T47D (cell line): ENCODE data around the gene CREBRF.
"Not testable (repeated sequence)": the region's sequence is repeated elsewhere in the genome, so short reads cannot be mapped to it uniquely, and the experiment has no call there.

Experiments used
- DNase-seq, 2 experiments: peaks; one replicate each; pipeline versions ENCODE4 v3.0.0 to v3.0.0-alpha.2; 2011 to 2012; ENCODE audit warnings: low read depth in 1 of 2, low spot score in 1 of 2
- JUND ChIP-seq: IDR thresholded peaks from 2 replicates; pipeline ENCODE4 v1.6.1; 2012; ENCODE audit warnings: low read depth
- in situ Hi-C: cut with HindIII; loops from 2 replicates; pipeline ENCODE4 v1.10.0; 2016; ENCODE audit warnings: low sequenced_read_pairs, low pct_unique_long_range_greater_than_20kb

CREBRF gene

DNA sequence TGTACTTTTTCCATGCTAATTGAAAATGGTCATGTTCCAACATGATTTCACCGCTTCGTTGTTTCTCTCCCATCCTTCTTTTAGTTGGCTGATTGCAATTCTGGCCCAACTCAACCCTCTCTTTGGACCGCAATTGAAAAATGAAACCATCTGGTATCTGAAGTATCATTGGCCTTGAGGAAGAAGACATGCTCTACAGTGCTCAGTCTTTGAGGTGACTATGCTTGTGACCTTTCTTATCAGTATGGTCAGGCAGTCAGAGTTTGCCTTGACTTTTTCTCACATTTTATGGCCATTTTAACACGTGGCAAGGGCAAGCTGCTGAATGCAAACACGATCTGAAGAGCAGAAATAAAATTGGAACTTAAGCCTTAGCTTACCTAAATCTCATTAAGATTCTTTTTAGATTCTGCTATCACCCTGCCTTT is 36.0 kb upstream of the CREBRF start:
- in situ Hi-C loops = no loop called here
- DNase-seq = no peak
- no peak for TF ChIP-seq JUND

DNA sequence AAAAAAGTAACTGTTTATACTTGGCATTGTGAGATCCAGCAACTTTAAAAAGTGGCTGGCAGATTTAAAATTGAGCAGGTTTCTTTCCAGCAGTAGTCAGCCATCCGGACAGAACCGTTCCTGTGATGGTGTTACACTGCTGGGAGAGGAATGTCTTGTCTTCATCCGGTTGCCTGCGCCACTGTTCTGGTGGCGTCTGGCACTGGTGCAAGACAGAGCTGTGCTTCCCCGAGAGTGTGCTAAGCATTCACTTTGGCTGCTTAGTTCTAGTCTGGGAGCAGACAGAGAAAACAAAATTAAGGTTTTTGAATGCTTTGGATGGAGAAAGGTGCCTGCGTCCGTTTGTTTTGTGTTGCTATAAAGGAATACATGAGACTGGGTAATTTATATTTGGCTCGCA is 35.5 kb upstream of the CREBRF start:
- TF ChIP-seq JUND = no peak
- DNase-seq = no peak
- in situ Hi-C loops = no loop called here

DNA sequence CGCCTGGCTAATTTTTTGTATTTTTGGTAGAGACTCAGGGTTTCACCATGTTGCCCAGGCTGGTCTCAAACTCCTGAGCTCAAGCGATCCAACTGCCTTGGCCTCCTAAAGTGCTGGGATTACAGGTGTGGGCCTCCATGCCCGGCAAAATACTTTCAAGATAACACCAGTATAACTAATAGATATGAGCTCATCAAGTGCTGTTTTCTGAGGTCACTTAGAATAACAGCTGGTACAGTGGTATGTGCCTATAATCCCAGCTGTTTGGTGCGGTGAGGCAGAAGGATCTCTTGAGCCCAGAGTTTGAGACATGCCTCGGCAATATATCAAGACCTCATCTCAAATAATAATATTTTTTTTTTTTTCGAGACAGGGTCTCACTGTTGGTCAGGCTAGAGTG is 30.5 kb upstream of the CREBRF start:
- in situ Hi-C loops = no loop called here
- no peak for DNase-seq
- no peak for TF ChIP-seq JUND

DNA sequence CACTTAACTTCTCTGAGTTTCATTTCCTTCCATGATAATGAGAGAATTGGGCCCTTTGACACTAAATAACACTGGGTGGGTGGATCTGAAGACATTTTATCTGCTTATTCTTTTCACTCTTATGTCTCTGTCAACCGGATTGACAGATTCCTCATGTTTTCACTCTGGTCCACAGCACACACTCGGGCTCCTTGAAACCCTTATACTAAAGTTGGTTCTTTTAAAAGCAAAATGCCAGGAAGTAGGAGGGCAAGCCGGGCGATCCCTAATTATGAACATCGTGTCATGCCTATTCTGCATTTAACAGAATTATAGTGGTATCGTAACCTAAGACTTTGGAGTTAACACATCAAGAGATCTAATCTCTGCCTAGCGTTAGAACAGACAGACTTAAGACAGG is 28.2 kb upstream of the CREBRF start:
- no peak for TF ChIP-seq JUND
- in situ Hi-C loops = no loop called here
- DNase-seq = no peak

DNA sequence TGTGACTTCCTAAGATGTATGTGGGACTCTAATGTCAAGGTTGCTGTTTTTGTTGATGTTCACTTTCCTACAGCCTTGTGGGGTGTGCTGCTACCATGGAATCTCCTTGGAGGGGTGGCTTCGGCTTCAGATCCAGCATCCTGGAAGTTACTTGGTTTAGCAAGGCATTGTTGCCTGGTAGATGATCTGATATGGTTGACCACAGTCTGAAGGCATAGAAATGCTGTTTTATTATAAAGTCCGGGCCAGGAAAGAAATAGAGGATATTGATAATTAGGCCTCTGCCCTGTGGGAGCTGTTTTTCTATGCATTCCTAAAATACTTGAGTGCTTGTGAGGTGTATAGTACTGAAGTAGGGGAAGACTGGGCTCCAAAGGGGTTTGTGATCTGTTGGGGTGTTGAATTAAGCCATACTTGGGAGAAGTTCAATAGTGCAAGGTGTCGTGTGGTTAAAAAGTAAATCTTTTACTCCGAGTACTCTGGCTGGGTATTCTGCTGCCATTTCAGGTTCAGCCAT is 27.3 kb upstream of the CREBRF start:
- no peak for TF ChIP-seq JUND
- in situ Hi-C loops = no loop called here
- no peak for DNase-seq

DNA sequence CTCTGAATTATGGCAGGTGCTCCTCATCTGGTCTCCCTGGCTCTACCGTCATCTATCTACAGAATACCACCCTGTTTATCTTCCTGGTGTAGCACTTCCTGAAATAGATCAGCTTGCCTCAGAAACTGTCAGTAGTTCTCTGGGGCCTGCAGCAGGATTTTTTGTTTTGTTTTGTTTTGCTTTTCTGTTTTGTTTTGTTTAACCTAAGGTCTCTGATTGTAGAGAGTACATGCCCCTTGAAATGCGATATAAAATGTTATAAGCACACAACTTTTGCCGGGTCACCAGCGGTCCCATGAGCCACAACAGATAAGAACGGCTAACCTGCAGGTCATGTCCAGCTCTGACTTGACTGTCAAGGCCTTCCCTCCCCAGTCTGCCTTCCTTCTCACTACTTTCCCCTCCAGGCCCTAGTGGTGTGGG is 26.6 kb upstream of the CREBRF start:
- DNase-seq = no peak
- in situ Hi-C loops = no loop called here
- no peak for TF ChIP-seq JUND

DNA sequence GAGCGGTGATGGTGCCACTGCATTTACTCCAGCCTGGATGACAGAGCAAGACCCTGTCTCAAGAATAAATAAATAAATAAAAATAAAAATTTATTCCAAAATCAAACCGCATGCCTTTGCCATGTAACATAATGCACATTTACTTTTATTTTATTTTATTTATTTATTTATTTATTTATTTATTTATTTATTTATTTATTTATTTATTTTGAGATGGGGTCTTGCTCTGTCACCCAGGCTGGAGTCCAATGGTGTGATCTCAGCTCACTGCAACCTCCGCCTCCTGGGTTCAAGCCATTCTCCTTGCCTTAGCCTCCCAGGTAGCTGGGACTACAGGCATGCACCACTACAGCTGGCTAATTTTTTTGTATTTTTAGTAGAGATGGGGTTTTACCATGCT is 24.1 kb upstream of the CREBRF start:
- DNase-seq, in situ Hi-C loops: not testable (repeated sequence)

DNA sequence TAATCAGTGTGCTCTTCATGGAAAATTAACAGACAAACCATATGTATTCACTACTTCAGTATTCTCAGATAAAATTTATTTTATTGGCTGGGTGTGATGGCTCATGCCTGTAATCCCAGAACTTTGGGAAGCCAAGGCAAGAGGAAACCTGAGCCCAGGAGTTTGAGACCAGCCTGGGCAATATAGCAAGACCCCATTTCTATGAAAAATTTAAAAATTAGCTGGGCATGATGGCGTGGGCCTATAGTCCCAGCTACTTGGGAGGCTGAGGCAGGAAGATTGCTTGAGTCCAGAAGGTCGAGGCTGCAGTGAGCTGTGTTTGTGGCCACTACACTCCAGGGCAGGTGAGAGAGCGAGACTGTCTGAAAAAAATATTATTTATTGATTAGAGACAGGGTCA is 23.4 kb upstream of the CREBRF start:
- no peak for TF ChIP-seq JUND
- in situ Hi-C loops = no loop called here
- no peak for DNase-seq

DNA sequence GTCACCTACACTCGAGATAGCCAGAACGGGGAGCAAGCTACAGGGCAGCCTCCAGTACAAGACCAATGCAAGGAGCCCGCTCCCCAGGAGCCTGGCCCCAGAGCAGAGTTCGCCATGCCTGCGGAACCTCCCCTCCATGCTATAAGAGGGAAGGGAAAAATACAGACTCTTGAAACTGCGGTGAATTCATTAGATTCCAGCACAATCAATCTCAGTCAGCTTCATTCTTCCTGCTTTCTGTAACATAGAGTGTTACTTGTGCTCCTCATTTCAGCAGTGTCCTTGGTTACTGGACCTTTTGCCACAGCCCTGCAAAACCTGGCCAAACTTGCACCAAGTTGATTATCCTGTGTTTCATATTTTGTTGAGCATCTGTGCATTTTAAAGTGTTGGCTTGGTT is 22.2 kb upstream of the CREBRF start:
- in situ Hi-C loops = no loop called here
- no peak for TF ChIP-seq JUND
- DNase-seq = no peak

DNA sequence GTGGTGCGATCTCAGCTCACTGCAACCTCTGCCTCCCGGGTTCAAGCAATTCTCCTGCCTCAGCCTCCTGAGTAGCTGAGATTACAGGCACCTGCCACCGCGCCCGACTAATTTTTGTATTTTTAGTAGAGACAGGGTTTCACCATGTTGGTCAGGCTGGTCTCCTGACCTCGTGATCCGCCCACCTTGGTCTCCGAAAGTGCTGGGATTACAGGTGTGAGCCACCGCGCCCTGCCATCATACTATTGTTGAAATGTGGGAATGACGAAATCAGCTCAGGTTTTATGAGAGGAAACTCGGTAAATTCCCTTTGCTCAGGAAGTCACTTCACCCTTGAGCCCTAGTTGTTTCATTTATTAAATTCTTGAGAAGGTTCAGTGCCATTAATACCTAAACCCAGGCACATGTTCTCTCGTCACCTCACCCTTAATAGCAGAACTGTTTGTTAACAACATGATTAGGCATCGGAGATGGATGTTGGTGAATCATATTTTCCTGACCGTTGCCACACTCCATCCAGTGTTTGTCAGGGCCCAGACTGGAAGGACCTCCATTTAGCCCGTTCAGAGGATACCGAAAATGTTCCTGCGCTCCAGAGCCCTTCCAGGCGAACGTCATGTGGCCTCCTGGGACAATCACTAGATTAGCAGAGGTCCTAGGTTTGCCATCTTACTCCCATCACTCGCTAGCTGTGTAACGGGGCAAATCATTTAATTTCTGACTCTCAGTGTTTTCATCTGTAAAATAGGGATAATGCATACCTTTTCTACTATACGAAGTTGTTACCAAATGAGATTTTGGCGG is 20.0 kb upstream of the CREBRF start:
- DNase-seq = no peak
- TF ChIP-seq JUND = no peak
- in situ Hi-C loops = no loop called here

DNA sequence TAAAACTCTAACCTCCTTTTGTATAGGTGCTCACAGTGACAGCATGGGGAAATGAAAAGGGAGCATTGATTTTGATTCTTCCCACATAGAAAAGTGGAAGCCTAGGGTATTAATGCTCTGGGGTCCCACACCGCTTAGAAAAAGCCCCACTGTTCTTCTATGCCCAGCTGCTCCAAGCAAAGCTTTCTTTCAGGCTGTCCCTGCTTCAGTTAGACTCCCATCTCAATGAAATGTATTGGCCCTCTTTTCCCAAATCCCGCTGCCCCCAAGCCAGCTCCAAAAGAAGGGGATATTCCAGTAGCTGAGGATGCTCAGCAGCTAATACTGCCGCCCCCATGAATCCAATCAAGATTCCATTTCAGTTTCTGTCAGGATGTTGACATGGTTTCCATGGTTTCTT is 17.0 kb upstream of the CREBRF start:
- in situ Hi-C loops = no loop called here
- TF ChIP-seq JUND = no peak
- no peak for DNase-seq

DNA sequence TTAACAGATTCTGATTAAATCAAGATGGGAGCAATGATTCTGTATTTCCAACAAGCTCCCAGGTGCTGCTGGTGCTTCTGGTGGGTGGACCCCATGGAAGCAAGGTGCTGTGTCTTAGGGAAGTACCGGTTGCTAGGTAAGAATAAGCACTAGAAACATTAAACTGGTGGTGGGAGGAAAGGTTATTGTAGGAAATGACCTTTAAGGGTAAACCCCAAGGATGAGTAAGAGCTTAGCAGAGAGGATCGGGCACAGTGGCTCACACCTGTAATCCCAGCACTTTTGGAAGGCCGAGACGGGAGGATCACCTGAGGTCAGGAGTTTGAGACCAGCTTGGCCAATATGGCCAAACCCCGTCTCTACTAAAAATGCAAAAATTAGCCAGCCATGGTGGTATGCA is 16.2 kb upstream of the CREBRF start:
- TF ChIP-seq JUND = no peak
- DNase-seq = no peak
- in situ Hi-C loops = no loop called here

DNA sequence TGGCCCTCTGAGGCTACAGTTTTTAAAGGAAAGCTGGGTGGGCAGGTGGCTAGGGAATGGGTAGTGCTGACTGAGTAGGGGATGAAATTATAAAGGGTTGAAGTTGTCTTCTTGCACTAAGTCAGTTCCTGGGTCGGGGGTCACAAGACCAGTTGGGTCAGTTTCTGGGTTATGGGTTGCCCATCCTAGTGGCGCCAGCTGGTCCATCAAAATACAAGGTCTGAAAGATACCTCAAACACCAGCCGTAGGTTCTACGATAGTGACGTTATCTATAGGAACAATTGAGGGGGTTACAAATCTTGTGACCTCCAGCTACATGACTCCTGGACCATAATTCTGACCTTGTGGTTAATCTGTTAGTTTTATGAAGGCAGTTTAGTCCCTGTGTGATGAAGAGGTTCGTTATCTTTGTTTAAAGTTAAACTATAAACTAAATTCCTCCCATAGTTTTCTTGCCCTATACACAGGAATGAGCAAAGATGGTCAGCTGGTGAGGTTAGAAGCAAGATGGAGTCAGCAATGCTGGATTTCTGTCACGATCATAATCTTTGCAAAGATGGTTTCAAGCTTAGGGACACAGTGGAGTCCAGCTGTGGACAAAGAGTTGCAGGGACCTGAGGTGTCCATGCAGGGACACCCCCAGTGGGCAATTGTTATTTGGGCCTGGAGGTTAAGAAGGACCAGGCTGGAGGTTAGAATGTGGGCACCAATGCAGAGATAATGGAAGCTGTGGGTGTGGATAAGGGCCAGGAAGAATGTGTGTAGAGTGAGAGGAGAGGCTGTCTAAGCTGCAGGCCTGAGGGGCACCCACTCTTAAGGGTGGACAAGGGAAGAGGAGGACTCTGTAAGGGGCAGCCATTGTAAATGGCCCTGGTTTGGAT is 14.0 kb upstream of the CREBRF start:
- no peak for TF ChIP-seq JUND
- no peak for DNase-seq
- in situ Hi-C loops = no loop called here
